ENCODE data around the gene TIAM1. TPM values are rescaled to one million over a fixed set of nuclear protein-coding genes. Genes with fewer than 3 reads are reported as not detected.

Gene TIAM1
- total RNA-seq, 4 donors from 2014 or later, result 85.1 to 114 (median 99.6) TPM

DNA sequence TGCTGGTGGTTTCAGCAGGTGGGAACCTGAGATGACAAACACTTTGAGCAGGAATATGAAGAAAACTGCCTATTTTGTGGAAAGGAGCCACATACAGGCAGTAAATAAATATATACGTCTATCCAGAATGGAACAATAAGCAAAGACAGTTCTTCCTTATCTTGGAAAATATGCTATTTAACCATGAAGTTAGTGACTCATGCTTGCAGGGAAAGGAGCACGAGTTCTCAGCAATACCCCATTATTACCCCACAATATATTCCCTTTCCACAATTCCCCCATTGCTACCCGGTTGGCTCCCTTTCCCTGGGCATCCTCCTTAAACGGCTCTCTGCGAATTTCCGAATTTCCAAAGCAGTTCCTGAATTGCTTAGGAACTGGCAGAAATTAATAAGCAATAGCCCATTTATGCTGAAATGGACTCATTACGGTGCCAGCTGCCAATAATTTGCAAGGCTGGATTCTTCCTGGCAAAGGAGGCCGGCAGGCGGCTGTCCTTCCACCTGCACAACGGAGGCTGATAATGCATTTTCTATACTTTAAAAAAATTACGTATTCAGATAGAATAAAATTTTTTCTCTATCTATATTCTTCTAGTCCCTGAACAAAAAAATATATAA lies 65.4 kb downstream of the TIAM1 start:
- TF ChIP-seq POLR2A (IDR thresholded peaks at IDR 0.05), result no peak
- TF ChIP-seq, protein P1, sequence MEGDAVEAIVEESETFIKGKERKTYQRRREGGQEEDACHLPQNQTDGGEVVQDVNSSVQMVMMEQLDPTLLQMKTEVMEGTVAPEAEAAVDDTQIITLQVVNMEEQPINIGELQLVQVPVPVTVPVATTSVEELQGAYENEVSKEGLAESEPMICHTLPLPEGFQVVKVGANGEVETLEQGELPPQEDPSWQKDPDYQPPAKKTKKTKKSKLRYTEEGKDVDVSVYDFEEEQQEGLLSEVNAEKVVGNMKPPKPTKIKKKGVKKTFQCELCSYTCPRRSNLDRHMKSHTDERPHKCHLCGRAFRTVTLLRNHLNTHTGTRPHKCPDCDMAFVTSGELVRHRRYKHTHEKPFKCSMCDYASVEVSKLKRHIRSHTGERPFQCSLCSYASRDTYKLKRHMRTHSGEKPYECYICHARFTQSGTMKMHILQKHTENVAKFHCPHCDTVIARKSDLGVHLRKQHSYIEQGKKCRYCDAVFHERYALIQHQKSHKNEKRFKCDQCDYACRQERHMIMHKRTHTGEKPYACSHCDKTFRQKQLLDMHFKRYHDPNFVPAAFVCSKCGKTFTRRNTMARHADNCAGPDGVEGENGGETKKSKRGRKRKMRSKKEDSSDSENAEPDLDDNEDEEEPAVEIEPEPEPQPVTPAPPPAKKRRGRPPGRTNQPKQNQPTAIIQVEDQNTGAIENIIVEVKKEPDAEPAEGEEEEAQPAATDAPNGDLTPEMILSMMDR (IDR thresholded peaks at IDR 0.05), result no peak
- intact Hi-C loops (cut with DNase I; ENCODE audit: low total_unique reads), result no loop called here

DNA sequence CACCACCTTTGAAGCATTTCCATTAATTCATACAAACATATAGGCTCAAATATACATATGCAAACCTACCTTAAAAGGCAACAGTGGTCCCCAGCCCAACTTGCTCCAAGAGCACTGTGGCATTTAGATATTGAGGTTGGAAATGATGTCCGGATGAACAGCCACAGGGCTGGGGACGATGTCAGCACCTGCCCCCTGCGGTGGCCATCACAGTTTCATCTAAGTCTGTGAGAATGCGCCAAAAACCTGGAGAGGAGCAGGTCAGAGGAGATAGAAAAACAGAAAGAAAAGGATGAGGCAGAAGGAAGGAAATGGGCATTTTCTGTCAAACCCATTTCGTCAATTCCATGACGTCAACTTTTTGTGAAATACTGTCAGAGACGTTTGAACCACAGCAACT lies 67.4 kb downstream of the TIAM1 start:
- no peak for DNase-seq (ENCODE audit: low spot score in 2 of 2)
- H3K4me3 ChIP-seq (ENCODE audit: low read depth, poor library complexity, severe bottlenecking), result no peak overlapping the region
- intact Hi-C loops (cut with DNase I; ENCODE audit: low total_unique reads), result no loop called here
- WGBS, 2 donors, result 88 to 89% methylated on average over 7 of the region's 7 CpGs
- no peak for TF ChIP-seq POLR2A (IDR thresholded peaks at IDR 0.05)

More for the DNA sequence above, 65.4 kb downstream of the TIAM1 start:
- no peak for DNase-seq (ENCODE audit: low spot score in 2 of 2)
- WGBS, 2 donors, result 85 to 91% methylated on average over 11 of the region's 11 CpGs
- H3K4me3 ChIP-seq (ENCODE audit: low read depth, poor library complexity, severe bottlenecking), result no peak overlapping the region

DNA sequence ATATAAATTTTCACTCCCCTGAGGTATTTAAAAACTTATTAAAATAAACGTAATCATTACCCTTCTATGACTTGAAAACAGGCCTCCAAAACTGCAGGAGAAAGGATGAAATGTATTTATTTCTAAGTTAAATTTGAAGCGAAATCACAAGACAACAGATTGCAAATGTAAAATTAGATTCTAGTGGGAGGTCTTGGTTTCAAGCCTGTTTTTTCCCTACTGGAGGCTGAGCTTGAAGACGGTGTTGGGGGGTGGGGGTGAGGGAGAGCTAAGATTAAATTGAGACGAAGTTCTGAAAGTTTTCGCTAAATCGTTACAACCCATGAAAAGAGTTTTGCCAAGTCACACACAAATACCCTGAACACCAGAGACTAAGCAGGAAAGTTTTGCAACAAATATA lies 68.2 kb downstream of the TIAM1 start:
- intact Hi-C loops (cut with DNase I; ENCODE audit: low total_unique reads), result no loop called here
- DNase-seq (ENCODE audit: low spot score in 2 of 2), result no peak
- 85 to 87% methylated on average over 6 of the region's 6 CpGs for WGBS, 2 donors
- H3K4me3 ChIP-seq (ENCODE audit: low read depth, poor library complexity, severe bottlenecking), result no peak overlapping the region
- TF ChIP-seq, protein P1 (IDR thresholded peaks at IDR 0.05), result no peak
- no peak for TF ChIP-seq POLR2A (IDR thresholded peaks at IDR 0.05)

DNA sequence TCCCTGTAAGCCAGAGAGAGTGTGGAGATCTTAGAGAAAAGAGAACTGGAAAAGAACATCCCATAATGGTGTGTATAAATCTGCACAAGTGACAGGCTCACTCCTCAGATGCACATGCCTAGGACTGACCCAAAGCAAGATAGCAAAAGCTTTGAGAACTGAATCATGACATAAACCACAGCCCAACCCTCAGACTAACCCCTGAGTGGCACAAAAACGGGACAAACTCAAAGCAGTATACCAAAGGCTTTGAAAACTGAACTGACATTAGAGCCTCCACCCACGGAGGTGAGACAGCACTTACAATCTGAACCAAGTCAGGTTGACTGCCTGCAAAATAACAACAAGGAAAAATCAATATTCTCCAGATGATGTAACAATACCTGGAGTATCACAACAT lies 70.8 kb downstream of the TIAM1 start:
- TF ChIP-seq, protein P1 (IDR thresholded peaks at IDR 0.05), result no peak
- TF ChIP-seq POLR2A (IDR thresholded peaks at IDR 0.05), result no peak
- 79 to 86% methylated on average over 2 of the region's 2 CpGs for WGBS, 2 donors
- intact Hi-C loops (cut with DNase I; ENCODE audit: low total_unique reads), result no loop called here
- no peak overlapping the region for H3K4me3 ChIP-seq (ENCODE audit: low read depth, poor library complexity, severe bottlenecking)
- DNase-seq (ENCODE audit: low spot score in 2 of 2), result no peak

DNA sequence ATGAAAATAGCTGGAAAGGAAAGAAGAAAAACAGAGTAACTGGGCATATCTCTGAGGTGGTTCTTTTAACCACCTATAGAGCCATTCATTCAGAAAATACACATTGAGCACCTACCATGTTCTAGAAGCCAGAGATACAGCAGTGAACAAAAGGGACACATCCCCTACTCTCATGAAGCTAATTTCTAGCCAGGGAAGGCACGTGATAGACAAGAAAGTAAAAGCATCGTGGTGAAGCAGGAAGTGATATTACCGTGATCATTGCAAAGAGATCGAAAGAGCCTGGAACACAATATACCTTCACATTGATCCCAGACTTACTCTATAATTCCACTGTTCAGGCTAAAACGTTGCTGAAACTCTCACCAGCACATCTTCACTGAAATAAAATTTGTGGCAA lies 76.0 kb downstream of the TIAM1 start:
- WGBS, 2 donors, result 52 to 73% methylated on average over 5 of the region's 5 CpGs
- intact Hi-C loops (cut with DNase I; ENCODE audit: low total_unique reads), result no loop called here
- TF ChIP-seq, protein P1 (IDR thresholded peaks at IDR 0.05), result no peak
- TF ChIP-seq POLR2A (IDR thresholded peaks at IDR 0.05), result no peak
- H3K4me3 ChIP-seq (ENCODE audit: low read depth, poor library complexity, severe bottlenecking), result no peak overlapping the region
- DNase-seq (ENCODE audit: low spot score in 2 of 2), result no peak

DNA sequence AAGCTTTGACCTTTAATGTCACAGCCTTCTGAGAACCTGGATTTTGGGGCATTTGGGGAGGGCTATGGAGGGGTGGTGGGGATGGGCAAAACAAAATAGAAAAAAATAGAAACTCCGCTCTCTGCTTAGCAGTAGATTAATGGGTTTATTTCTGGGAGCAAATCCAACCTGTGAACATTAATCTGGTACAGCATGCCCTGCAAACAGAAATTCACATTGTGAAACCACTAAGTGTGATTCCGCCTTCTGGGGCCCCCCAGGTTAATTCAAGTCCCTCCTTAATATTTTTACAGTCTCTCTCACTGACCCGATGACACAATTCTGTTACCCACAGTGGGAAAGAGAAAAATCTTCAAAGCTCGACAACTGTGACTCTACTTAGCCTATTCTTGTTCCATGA lies 76.4 kb downstream of the TIAM1 start:
- WGBS, 2 donors, result 87 to 88% methylated on average over 4 of the region's 4 CpGs
- no peak overlapping the region for H3K4me3 ChIP-seq (ENCODE audit: low read depth, poor library complexity, severe bottlenecking)
- intact Hi-C loops (cut with DNase I; ENCODE audit: low total_unique reads), result no loop called here
- DNase-seq (ENCODE audit: low spot score in 2 of 2), result no peak
- TF ChIP-seq, protein P1 (IDR thresholded peaks at IDR 0.05), result no peak
- TF ChIP-seq POLR2A (IDR thresholded peaks at IDR 0.05), result no peak

Data from lower leg skin (tissue), 4 donors.